Neural cell (in vitro differentiated cells): ENCODE data around the gene FOXO6. TPM values are rescaled to one million over a fixed set of nuclear protein-coding genes. Genes with fewer than 3 reads are reported as not detected.

ENCODE experiments used
- H2AFZ ChIP-seq: fragments of 200-600, 300-800 bp; sonication (generic), shearing (Covaris generic); 2 replicates; pipeline ENCODE4 v1.6.0; 2014; ENCODE audit warnings: low read depth, mild to moderate bottlenecking, antibody characterized with exemption, low read length, moderate library complexity
- H3F3A ChIP-seq: fragments of 200-600 bp; shearing (Covaris generic); 2 replicates; pipeline ENCODE4 v1.6.1; 2016; ENCODE audit warnings: mild to moderate bottlenecking, moderate library complexity, mixed read lengths, antibody characterized with exemption, low read length; ENCODE audit not compliant: insufficient read depth, poor library complexity, severe bottlenecking
- H3K27ac ChIP-seq: fragments of 200-600, 300-800 bp; sonication (generic), shearing (Covaris generic); 2 replicates; pipeline ENCODE4 v1.5.1; 2014; ENCODE audit warnings: mild to moderate bottlenecking, low read length, moderate library complexity
- H3K27me3 ChIP-seq: fragments of 300-800, 200-600 bp; sonication (generic), shearing (Covaris generic); 2 replicates; pipeline ENCODE4 v1.6.0; 2014; ENCODE audit warnings: mild to moderate bottlenecking, low read depth, low read length, moderate library complexity; ENCODE audit not compliant: insufficient read depth
- H3K36me3 ChIP-seq: fragments of 300-800, 200-600 bp; sonication (generic), shearing (Covaris generic); 2 replicates; pipeline ENCODE4 v1.5.1; 2014; ENCODE audit warnings: mild to moderate bottlenecking, antibody characterized with exemption, low read length, moderate library complexity; ENCODE audit not compliant: insufficient read depth
- H3K4me2 ChIP-seq: fragments of 300-800, 200-600 bp; sonication (generic), shearing (Covaris generic); 2 replicates; pipeline ENCODE4 v1.6.0; 2014; ENCODE audit warnings: mild to moderate bottlenecking, low read length
- H3K4me3 ChIP-seq: fragments of 300-800, 200-600 bp; sonication (generic), shearing (Covaris generic); 2 replicates; pipeline ENCODE4 v1.5.1; 2014; ENCODE audit warnings: mild to moderate bottlenecking, low read length, moderate library complexity
- H3K79me2 ChIP-seq: fragments of 200-600 bp; shearing (Covaris generic); replicated peaks from 2 replicates; pipeline ENCODE4 v1.6.0; 2014; ENCODE audit warnings: mild to moderate bottlenecking, low read length, moderate library complexity; ENCODE audit not compliant: insufficient read depth
- H3K9ac ChIP-seq: fragments of 300-800, 200-600 bp; sonication (generic), shearing (Covaris generic); 2 replicates; pipeline ENCODE4 v1.6.1; 2016; ENCODE audit warnings: mild to moderate bottlenecking, low read length, mixed read lengths
- H3K9me2 ChIP-seq: fragments of 200-600 bp; shearing (Covaris generic); 2 replicates; pipeline ENCODE4 v1.6.1; 2016; ENCODE audit warnings: mild to moderate bottlenecking, low read length, mixed read lengths; ENCODE audit not compliant: insufficient read depth
- H3K9me3 ChIP-seq: fragments of 200-600, 300-800 bp; sonication (generic), shearing (Covaris generic); 2 replicates; pipeline ENCODE4 v1.6.1; 2016; ENCODE audit warnings: mild to moderate bottlenecking, mixed run types, low read length, moderate library complexity, mixed read lengths
- H4K20me1 ChIP-seq: fragments of 200-600 bp; shearing (Covaris generic); 2 replicates; pipeline ENCODE4 v1.6.1; 2016; ENCODE audit warnings: mild to moderate bottlenecking, mixed run types; ENCODE audit not compliant: insufficient read depth
- CTCF ChIP-seq: fragments of 450-650 bp; IDR thresholded peaks from 2 replicates; pipeline ENCODE4 v1.5.1; 2014; ENCODE audit warnings: antibody characterized with exemption, mild to moderate bottlenecking, moderate library complexity; ENCODE audit not compliant: poor library complexity, severe bottlenecking
- EP300 ChIP-seq: fragments of 450-650 bp; conservative IDR thresholded peaks from 2 replicates; pipeline ENCODE4 v1.6.1; 2014; ENCODE audit warnings: antibody characterized with exemption, mild to moderate bottlenecking, moderate library complexity; ENCODE audit not compliant: poor library complexity, severe bottlenecking
- EZH2 ChIP-seq: fragments of 200-600, 300-800 bp; shearing (Covaris generic), sonication (generic); IDR thresholded peaks from 2 replicates; pipeline ENCODE4 v1.6.1; 2014; ENCODE audit warnings: antibody characterized with exemption, low read length, borderline replicate concordance, mild to moderate bottlenecking; ENCODE audit not compliant: insufficient read depth, poor library complexity, severe bottlenecking
- MXI1 ChIP-seq: fragments of 450-650 bp; conservative IDR thresholded peaks from 2 replicates; pipeline ENCODE4 v1.6.1; 2014; ENCODE audit warnings: antibody characterized with exemption, mild to moderate bottlenecking; ENCODE audit not compliant: poor library complexity, severe bottlenecking
- POLR2AphosphoS5 ChIP-seq: IDR thresholded peaks from 2 replicates; pipeline ENCODE4 v1.6.1; 2012
- RAD21 ChIP-seq: fragments of 450-650 bp; conservative IDR thresholded peaks from 2 replicates; pipeline ENCODE4 v1.6.1; 2014; ENCODE audit warnings: antibody characterized with exemption, mild to moderate bottlenecking, moderate library complexity
- REST ChIP-seq: IDR thresholded peaks from 2 replicates; pipeline ENCODE4 v1.6.1; 2012; ENCODE audit warnings: borderline replicate concordance
- SMC3 ChIP-seq: fragments of 450-650 bp; conservative IDR thresholded peaks from 2 replicates; pipeline ENCODE4 v1.6.1; 2014; ENCODE audit warnings: antibody characterized with exemption, mild to moderate bottlenecking, moderate library complexity; ENCODE audit not compliant: poor library complexity
- TAF1 ChIP-seq: IDR thresholded peaks from 2 replicates; pipeline ENCODE4 v1.6.1; 2012; ENCODE audit warnings: low read depth
- polyA plus RNA-seq: library from polyadenylated mRNA; depleted of rRNA; stranded (reverse); fragments of >200 nt; gene quantifications from 2 replicates; pipeline ENCODE4 v1.2.3, GENCODE V29; 2014

Gene FOXO6
- polyA plus RNA-seq, 1 donor from 2014 or later, result 0.59 TPM

- H3K9ac ChIP-seq, result no peak overlapping the region
- no peaks in the 10 kb centered on the region for H3K27me3 ChIP-seq
- H4K20me1 ChIP-seq, result no peaks in the 10 kb centered on the region
- H3K4me2 ChIP-seq, result no peak overlapping the region
- H3K9me2 ChIP-seq, result no peaks in the 10 kb centered on the region
- H2AFZ ChIP-seq, result no peak overlapping the region
- H3K36me3 ChIP-seq, result no peaks in the 10 kb centered on the region
- H3F3A ChIP-seq, result no peaks in the 10 kb centered on the region
- H3K27ac ChIP-seq, result no peak overlapping the region
- TF ChIP-seq MXI1, result no peak
- TF ChIP-seq TAF1, result no peak
- TF ChIP-seq REST, result no peak
- no peaks in the 10 kb centered on the region for H3K9me3 ChIP-seq
- no peak overlapping the region for H3K4me3 ChIP-seq
- H3K79me2 ChIP-seq, result no peaks in the 10 kb centered on the region
These were observed 67.8 kb downstream of the FOXO6 start for GRCh38 chr1:41428738-41429640.

GRCh38 chr1:41429641-41430035, 68.4 kb downstream of the FOXO6 start:
- H3K36me3 ChIP-seq, result no peaks in the 10 kb centered on the region
- no peaks in the 10 kb centered on the region for H3K9me2 ChIP-seq
- no peaks in the 10 kb centered on the region for H3K9me3 ChIP-seq
- H2AFZ ChIP-seq, result no peak overlapping the region
- H4K20me1 ChIP-seq, result no peaks in the 10 kb centered on the region
- no peak overlapping the region for H3K9ac ChIP-seq
- H3K79me2 ChIP-seq, result no peaks in the 10 kb centered on the region
- H3K27me3 ChIP-seq, result no peaks in the 10 kb centered on the region
- no peak overlapping the region for H3K27ac ChIP-seq
- H3K4me2 ChIP-seq, result no peak overlapping the region
- TF ChIP-seq REST (no peak), CTCF (no peak), EP300 (no peak), POLR2AphosphoS5 (no peak), TAF1 (no peak), EZH2 (no peak), SMC3 (no peak), MXI1 (no peak), RAD21 (no peak)
- no peak overlapping the region for H3K4me3 ChIP-seq
- no peaks in the 10 kb centered on the region for H3F3A ChIP-seq
